Measurements from ENCODE around the gene SLC24A3.

DNA sequence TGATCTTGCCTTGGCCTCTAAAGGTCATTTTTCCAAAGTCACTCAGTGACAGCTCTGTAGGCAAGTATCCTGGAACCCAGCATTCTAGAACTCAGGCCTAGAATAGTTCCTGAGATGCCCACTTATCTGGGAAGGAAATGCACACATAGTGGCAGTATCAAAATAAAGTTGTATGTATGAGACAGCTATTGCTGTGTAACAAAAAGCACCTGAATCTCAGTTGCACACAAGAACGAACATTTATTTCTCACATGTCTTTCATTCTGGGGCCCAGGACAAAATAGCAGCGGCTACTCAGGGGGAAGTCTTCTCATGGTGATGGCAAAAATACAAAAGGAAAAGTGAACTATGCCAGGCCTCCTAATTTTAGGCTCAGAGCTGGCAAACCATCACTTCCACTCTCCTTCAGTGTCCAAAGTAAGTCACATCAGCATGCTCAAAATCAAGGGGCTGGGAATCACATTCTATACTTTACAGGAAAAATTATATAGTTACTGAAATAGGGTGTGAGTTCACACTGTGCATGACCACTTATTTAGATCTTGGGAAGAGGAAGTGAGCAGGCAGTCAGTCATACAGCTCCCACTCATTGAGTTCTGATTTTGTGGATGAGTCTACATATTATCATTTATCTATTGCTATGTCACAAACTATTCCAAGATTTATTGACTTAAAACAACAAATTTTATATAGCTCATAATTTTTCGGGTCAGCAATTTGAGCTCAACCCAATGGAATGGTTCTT lies 412.0 kb downstream of the SLC24A3 start:
- TF ChIP-seq, protein P1, sequence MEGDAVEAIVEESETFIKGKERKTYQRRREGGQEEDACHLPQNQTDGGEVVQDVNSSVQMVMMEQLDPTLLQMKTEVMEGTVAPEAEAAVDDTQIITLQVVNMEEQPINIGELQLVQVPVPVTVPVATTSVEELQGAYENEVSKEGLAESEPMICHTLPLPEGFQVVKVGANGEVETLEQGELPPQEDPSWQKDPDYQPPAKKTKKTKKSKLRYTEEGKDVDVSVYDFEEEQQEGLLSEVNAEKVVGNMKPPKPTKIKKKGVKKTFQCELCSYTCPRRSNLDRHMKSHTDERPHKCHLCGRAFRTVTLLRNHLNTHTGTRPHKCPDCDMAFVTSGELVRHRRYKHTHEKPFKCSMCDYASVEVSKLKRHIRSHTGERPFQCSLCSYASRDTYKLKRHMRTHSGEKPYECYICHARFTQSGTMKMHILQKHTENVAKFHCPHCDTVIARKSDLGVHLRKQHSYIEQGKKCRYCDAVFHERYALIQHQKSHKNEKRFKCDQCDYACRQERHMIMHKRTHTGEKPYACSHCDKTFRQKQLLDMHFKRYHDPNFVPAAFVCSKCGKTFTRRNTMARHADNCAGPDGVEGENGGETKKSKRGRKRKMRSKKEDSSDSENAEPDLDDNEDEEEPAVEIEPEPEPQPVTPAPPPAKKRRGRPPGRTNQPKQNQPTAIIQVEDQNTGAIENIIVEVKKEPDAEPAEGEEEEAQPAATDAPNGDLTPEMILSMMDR (IDR thresholded peaks at IDR 0.05), result no peak
- no peak for TF ChIP-seq POLR2A (IDR thresholded peaks at IDR 0.05)
